GM12892 (cell line): ENCODE results near the gene NGLY1.

Source experiments
- POLR2A ChIP-seq: IDR thresholded peaks from 2 replicates; pipeline ENCODE4 v1.6.1; 2011; ENCODE audit warnings: low read depth, low read length, control low read depth
- POLR2AphosphoS5 ChIP-seq: IDR thresholded peaks from 2 replicates; pipeline ENCODE4 v1.6.1; 2011; ENCODE audit warnings: low read depth, low read length, control low read depth
- TAF1 ChIP-seq: IDR thresholded peaks from 2 replicates; pipeline ENCODE4 v1.6.1; 2011; ENCODE audit warnings: low read depth, mild to moderate bottlenecking, control low read depth, low read length, borderline replicate concordance

- TF ChIP-seq POLR2AphosphoS5, result no peak
- TF ChIP-seq TAF1, result no peak
- no peak for TF ChIP-seq POLR2A
Observed at GRCh38 chr3:25787689-25788088, 4.4 kb upstream of the NGLY1 start.
